Activated naive CD4-positive, alpha-beta T cell treated with anti-CD3 and anti-CD28 coated beads for 36 hours (primary cell): ENCODE results near the gene ITIH2. TPM values are rescaled to one million over a fixed set of nuclear protein-coding genes. Genes with fewer than 3 reads are reported as not detected.
"Not testable (repeated sequence)": the region's sequence is repeated elsewhere in the genome, so short reads cannot be mapped to it uniquely, and the experiment has no call there.

Experiments
- CTCF ChIA-PET: fragments of 350-600 bp; sonication (Branson Sonifier 250); formaldehyde crosslinking; loops from one replicate; lab custom pipeline; 2021; ENCODE audit warnings: antibody characterized with exemption; lab: Charles Lee
- DNase-seq: peaks from one replicate; pipeline ENCODE4 v3.0.0-alpha.2; 2020
- H3K27ac Mint-ChIP-seq: one replicate; pipeline ENCODE4 v1.8.0; 2021; ENCODE audit warnings: mild to moderate bottlenecking, mixed read lengths
- H3K27me3 Mint-ChIP-seq: one replicate; pipeline ENCODE4 v1.8.0; 2021; ENCODE audit warnings: low read depth, mixed read lengths
- H3K36me3 Mint-ChIP-seq: one replicate; pipeline ENCODE4 v1.8.0; 2021; ENCODE audit warnings: low read depth, mixed read lengths
- H3K4me1 Mint-ChIP-seq: one replicate; pipeline ENCODE4 v1.8.0; 2021; ENCODE audit warnings: low read depth, mixed read lengths
- H3K4me3 Mint-ChIP-seq: one replicate; pipeline ENCODE4 v1.8.0; 2021; ENCODE audit warnings: mild to moderate bottlenecking, moderate library complexity, mixed read lengths
- H3K9me3 Mint-ChIP-seq: one replicate; pipeline ENCODE4 v1.8.0; 2021; ENCODE audit warnings: mixed read lengths
- intact Hi-C: fragments of 100-400 bp; cut with micrococcal nuclease; formaldehyde crosslinking; loops from one replicate; pipeline ENCODE4 v1.15.1; 2023
- total RNA-seq, 2 experiments: library from RNA; stranded (reverse); gene quantifications; one replicate each; pipeline ENCODE4 v1.2.3, GENCODE V29; 2021

ITIH2 gene
- total RNA-seq, 2 experiments from 2014 or later: not detected

DNA sequence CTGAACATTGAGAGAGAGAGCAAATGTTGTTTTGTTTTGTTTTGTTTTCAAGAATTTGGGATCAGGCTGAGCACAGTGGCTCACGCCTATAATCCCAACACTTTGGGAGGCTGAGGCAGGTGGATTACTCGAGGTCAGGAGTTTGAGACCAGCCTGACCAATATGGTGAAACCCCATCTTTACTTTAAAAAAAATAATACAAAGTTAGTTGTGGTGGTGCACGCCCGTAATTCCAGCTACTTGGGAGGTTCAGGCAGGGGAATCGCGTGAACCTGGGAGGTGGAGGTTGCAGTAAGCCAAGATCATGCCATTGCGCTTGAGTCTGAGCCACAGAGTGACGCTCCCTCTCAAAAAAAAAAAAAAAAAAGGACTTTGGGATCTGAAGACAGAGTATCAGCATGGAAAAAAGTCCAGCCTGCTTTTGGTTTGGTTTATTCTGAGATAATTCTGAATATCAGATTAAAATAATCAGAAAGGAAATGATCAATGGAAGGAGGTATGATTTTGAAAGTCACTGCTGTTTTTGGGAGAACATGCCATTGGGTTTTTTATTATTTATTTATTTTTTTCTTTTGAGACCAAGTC is 1.9 kb upstream of the ITIH2 start:
- H3K4me3 Mint-ChIP-seq: no peak overlapping the region
- no peak for DNase-seq
- H3K27ac Mint-ChIP-seq: no peak overlapping the region
- H3K36me3 Mint-ChIP-seq: no peaks in the 10 kb centered on the region
- CTCF ChIA-PET: no interaction called here
- peaks cover 24% of the 10 kb centered on the region for H3K27me3 Mint-ChIP-seq
- no peaks in the 10 kb centered on the region for H3K4me1 Mint-ChIP-seq
- intact Hi-C loops: no loop called here
- H3K9me3 Mint-ChIP-seq: no peaks in the 10 kb centered on the region

DNA sequence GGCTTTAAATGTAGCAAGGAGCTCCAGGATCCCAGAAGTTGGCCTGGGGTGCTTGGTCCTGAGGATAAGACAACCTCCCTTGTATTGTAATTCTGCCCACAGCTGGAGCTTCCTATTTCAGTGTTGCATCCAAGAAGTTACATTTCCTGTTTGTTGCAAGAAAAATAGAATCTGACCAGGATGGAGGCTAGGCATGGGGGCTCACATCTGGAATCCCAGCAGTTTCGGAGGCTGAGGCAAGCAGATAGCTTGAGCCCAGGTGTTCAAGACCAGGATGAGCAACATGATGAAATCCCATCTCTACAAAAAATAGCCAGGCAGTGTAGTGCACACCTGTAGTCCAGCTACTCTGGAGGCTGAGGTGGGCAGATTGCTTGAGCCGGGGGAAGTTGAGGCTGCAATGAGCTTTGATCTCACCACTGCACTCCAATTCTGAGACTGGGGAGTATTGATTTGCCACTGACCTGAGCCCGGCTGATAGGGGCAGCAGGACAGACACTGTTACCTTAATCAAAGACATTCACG is 766 bp upstream of the ITIH2 start:
- no peaks in the 10 kb centered on the region for H3K4me1 Mint-ChIP-seq
- CTCF ChIA-PET: no interaction called here
- intact Hi-C loops: no loop called here
- no peak overlapping the region for H3K4me3 Mint-ChIP-seq
- H3K27me3 Mint-ChIP-seq: peaks cover 28% of the 10 kb centered on the region
- H3K36me3 Mint-ChIP-seq: no peaks in the 10 kb centered on the region
- no peak for DNase-seq
- H3K27ac Mint-ChIP-seq: no peak overlapping the region
- no peaks in the 10 kb centered on the region for H3K9me3 Mint-ChIP-seq

DNA sequence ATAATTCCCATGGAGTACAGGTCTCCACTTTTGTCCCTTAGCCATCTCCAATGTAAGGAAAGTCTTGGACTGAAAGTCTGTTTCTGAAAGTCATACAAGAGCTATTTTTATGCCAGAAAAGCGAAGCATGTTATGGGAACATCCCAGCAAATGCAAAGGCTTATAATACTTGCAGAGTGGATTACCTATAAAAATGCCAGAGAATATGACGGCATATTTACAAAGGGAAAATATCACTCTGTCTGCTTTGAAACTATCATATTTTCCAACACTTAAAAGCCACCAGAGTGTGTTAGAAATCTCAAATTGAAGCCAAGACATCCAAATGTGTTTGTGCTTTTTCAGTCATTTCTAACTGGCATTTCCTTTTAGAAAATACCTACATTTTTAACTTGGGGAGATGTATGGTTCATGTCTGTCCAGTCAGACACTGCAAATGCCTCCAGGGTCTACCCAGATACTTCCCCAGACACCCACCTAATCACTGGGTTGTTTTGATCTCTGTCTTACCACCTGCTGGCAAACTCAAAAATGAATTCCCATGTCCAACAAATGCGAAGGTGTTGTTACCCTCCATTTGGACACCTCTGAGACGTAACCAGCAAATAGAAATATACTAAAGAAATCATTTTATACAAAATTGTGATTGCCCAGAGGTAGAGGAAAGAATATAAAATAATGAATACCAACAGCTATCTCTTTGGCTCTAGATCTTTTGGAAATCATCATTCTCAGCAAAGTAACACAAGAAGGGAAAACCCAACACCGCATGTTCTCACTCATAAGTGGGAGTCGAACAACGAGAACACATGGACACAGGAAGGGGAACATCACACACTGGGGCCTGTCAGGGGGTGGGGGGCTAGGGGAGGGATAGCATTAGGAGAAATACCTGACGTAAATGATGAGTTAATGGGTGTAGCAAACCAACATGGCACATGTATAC is 1.2 kb downstream of the ITIH2 start:
- Mint-ChIP-seq H3K27me3 (peaks cover 28% of the 10 kb centered on the region), H3K9me3 (no peaks in the 10 kb centered on the region), H3K27ac (no peak overlapping the region), H3K4me3 (no peak overlapping the region), H3K36me3 (no peaks in the 10 kb centered on the region), H3K4me1 (no peaks in the 10 kb centered on the region)
- CTCF ChIA-PET: no interaction called here
- intact Hi-C loops: no loop called here
- no peak for DNase-seq

DNA sequence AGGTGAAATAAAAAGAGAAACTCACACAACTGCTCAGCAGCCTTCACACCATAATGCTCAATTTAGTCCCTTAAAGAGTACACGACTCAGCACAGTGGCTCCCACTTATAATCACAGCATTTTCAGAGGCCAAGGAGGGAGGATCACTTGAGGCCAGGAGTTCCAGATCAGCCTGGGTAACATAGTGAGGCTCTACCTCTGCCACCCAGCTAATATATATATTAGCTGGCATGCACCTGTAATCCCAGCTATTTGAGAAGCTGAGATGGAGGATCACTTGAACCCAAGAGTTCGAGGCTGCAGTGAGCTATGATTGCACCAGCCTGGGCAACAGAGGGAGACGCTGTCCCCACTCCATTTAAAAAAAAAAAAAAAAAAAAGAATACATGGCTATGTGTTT is 2.2 kb downstream of the ITIH2 start:
- intact Hi-C loops: no loop called here
- no peak for DNase-seq
- CTCF ChIA-PET: no interaction called here
- H3K9me3 Mint-ChIP-seq: no peaks in the 10 kb centered on the region
- no peak overlapping the region for H3K27ac Mint-ChIP-seq
- no peaks in the 10 kb centered on the region for H3K36me3 Mint-ChIP-seq
- H3K4me3 Mint-ChIP-seq: no peak overlapping the region
- H3K27me3 Mint-ChIP-seq: peaks cover 28% of the 10 kb centered on the region
- no peaks in the 10 kb centered on the region for H3K4me1 Mint-ChIP-seq

DNA sequence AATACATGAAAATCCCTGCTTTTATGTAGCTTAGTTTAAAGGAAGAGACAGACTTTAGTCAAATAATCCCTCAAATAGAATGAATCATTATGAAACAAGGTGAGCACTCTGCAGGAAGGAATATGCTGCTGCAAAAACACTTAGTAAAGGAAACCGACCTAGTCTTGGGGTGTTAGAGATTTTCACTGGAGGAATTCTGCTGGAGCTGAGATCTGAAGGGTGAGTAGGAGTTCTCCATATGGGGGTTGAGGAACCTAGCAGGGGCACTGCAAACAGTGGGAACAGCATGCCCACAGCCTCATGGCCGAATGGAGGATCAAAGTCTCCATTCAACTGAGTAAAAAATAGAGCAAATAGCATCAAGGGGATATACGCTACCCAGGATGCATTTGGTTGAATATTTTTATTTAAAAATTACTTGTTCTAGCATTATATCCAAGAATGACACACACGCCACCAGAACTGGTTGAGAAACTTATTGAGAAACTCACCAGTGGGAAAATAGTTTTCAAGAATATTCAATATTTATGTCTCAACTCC is 3.5 kb downstream of the ITIH2 start:
- H3K27ac Mint-ChIP-seq: no peak overlapping the region
- H3K4me1 Mint-ChIP-seq: no peaks in the 10 kb centered on the region
- H3K36me3 Mint-ChIP-seq: no peaks in the 10 kb centered on the region
- H3K27me3 Mint-ChIP-seq: peaks cover 27% of the 10 kb centered on the region
- no peaks in the 10 kb centered on the region for H3K9me3 Mint-ChIP-seq
- intact Hi-C loops: no loop called here
- no peak overlapping the region for H3K4me3 Mint-ChIP-seq
- DNase-seq: no peak
- CTCF ChIA-PET: no interaction called here

DNA sequence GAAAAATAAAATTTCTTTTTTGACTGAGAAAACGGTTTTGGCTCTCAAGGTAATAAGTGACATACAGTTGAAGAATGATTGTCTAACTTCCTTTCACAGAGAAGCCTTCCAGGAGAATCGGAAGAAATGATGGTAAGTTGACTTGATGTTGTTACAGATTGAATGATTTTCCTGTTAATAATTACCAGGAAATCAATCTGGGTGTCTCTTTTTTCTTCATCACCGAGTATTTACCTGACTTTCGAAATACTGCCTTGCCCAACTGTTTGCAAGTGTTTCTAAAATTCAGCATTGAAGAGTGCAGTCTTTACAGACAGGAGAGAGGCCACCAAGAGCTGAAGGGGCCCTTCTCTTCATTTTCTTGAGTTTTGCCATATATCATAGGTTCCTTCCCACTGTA is 4.0 kb downstream of the ITIH2 start:
- Mint-ChIP-seq H3K27me3 (peaks cover 27% of the 10 kb centered on the region), H3K27ac (no peak overlapping the region), H3K4me3 (no peak overlapping the region), H3K9me3 (no peaks in the 10 kb centered on the region), H3K36me3 (no peaks in the 10 kb centered on the region), H3K4me1 (no peaks in the 10 kb centered on the region)
- CTCF ChIA-PET: no interaction called here
- intact Hi-C loops: no loop called here
- no peak for DNase-seq

DNA sequence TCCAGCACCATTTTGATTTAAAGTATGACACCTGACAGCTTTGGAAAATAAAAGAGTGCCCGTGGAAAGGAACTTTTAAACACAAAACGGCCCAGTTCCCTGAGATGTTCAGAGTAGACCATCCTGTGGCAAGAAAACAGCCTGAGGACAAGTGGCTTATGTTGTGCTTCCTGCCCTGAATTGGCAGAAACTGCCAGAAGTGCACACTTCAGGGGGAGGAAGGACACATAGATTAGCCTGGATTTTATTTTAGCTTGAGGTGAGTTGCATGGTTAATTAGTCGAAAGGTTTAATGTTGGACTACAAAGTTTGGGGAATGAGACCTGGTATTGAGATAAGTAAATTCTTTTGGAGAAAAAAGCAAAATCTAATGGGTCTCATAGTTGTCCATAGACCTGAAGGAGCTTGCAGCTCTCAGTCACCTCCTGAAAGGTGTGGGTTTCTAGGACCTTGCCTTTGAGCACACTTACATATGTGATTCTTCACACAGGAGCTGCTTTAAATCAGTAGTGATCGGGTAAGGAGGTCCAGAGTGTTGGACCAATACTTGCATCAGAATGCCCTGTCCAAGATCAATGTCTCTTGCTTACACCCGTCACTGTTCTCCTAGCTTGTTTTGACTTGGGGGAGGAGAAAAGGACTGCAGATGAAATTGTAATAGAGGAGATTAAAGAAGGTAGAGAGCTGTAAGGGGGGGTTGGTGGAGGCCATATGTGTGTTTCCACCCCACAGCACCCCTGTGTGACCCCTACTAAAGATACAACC is 4.9 kb downstream of the ITIH2 start:
- CTCF ChIA-PET: interaction anchor here (1.5 kb wide), 1 partner anchor 183 kb away, joined by 3 read pairs; no protein-coding TSS in a partner anchor
- Mint-ChIP-seq H3K4me1 (no peaks in the 10 kb centered on the region), H3K27me3 (peaks cover 20% of the 10 kb centered on the region), H3K9me3 (no peaks in the 10 kb centered on the region), H3K27ac (no peak overlapping the region), H3K4me3 (no peak overlapping the region), H3K36me3 (no peaks in the 10 kb centered on the region)
- intact Hi-C loops: no loop called here
- DNase-seq: no peak

DNA sequence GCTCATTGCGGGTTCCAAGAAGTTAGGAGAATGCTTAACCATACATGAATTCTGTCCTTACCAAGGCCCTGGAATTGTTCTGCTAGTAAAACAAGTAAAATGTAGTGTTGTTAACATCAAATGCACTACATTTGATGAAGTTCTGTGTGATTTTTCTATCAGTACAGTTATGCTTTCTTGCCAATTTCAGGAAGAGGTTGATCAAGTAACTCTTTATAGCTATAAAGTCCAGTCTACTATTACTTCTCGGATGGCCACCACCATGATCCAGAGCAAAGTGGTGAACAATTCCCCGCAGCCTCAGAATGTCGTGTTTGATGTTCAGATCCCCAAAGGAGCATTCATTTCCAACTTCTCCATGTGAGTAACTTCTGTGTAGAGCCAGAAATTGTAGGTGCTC is 5.7 kb downstream of the ITIH2 start:
- Mint-ChIP-seq H3K4me1 (no peaks in the 10 kb centered on the region), H3K4me3 (no peak overlapping the region), H3K27ac (no peak overlapping the region), H3K27me3 (peaks cover 13% of the 10 kb centered on the region), H3K9me3 (no peaks in the 10 kb centered on the region), H3K36me3 (no peaks in the 10 kb centered on the region)
- CTCF ChIA-PET: interaction anchor here (1.5 kb wide), 1 partner anchor 183 kb away, joined by 3 read pairs; no protein-coding TSS in a partner anchor
- intact Hi-C loops: no loop called here
- no peak for DNase-seq

DNA sequence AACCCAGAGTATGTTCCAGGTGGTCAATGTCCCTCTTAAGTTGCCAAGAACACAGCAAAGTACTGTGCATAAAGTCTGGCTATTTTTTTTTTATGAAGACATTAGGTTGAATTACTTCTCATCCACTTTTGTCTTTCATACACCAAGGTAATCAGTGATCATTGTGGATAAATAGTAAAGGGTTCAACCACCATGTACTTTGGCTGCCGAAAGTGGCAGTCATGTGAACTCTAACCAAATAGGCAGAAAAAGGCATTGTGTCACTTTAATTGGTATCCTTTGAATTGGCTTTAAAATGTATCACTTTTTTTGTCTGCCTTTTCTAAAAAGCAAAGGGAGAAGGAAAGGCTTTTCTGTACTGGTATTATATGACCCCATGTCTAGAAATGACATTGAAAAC is 7.3 kb downstream of the ITIH2 start:
- Mint-ChIP-seq H3K27me3 (peaks cover 10% of the 10 kb centered on the region), H3K4me1 (no peaks in the 10 kb centered on the region), H3K27ac (no peak overlapping the region), H3K4me3 (no peak overlapping the region), H3K9me3 (no peaks in the 10 kb centered on the region), H3K36me3 (no peaks in the 10 kb centered on the region)
- DNase-seq: no peak
- CTCF ChIA-PET: no interaction called here
- intact Hi-C loops: no loop called here

DNA sequence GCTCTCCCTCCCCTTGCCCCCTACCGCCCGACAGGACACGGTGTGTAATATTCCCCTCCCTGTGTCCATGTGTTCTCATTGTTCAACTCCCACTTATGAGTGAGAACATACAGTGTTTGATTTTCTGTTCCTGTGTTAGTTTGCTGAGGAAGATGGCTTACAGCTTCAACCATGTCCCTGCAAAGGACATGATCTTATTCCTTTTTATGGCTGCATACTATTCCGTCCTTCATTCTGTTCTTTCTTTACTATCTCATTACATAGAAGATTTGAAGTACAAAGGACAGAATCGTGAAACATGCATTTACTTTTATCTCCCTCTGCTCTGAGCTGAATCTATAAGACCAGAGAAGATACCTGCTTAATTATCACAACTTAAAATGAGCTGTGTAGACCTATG is 8.0 kb downstream of the ITIH2 start:
- H3K4me3 Mint-ChIP-seq, H3K36me3 Mint-ChIP-seq, CTCF ChIA-PET, H3K4me1 Mint-ChIP-seq, intact Hi-C loops, H3K27ac Mint-ChIP-seq, H3K9me3 Mint-ChIP-seq, DNase-seq, H3K27me3 Mint-ChIP-seq: not testable (repeated sequence)

DNA sequence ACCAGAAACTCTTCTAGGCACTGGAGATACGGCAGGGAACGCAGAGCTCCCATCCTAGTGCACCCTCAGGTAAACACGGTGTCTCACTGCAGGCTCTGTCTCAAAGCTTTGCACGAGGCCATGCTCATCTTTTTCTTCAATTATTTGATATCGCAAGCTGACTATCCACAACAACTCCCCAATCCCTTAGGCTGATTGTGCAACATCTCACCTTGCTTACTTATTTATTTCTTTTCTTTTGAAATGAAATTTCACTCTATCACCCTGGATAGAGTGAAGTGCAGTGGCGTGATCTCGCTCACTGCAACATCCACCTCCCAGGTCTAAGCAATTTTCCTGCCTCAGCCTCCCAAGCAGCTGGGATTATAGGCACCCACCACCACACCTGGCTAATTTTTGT is 12.4 kb downstream of the ITIH2 start:
- peaks cover 5% of the 10 kb centered on the region for H3K27me3 Mint-ChIP-seq
- no peak for DNase-seq

DNA sequence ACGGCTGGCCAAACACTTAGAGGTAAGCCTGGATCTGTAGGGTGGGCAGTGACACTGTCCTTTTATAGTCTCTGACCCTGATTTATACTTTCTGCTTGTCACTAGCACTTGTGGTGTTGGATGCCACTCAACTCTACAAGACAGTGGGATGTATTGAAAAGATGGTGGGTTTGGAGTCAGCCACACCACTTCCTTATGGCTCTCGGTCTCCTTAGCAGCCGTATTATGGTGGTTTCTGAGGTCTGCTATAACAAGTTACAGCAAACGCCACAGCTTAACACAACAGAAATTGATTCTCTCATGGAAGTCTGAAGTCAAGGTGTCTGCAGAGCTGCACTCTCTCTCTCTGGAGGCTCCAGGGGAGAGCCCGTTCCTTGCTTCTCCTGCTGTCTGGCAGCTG is 14.7 kb downstream of the ITIH2 start:
- Mint-ChIP-seq H3K27me3 (peaks cover 2% of the 10 kb centered on the region), H3K4me3 (no peak overlapping the region), H3K36me3 (no peaks in the 10 kb centered on the region), H3K27ac (no peak overlapping the region), H3K9me3 (no peaks in the 10 kb centered on the region), H3K4me1 (no peaks in the 10 kb centered on the region)
- DNase-seq: no peak
- CTCF ChIA-PET: interaction anchor here (1.4 kb wide), 1 partner anchor 31 kb away, joined by 3 read pairs; no protein-coding TSS in a partner anchor
- intact Hi-C loops: no loop called here

More for the DNA sequence above, 12.4 kb downstream of the ITIH2 start:
- H3K4me1 Mint-ChIP-seq: no peaks in the 10 kb centered on the region
- no peak overlapping the region for H3K4me3 Mint-ChIP-seq
- CTCF ChIA-PET: interaction anchor here (1.1 kb wide), 1 partner anchor 190 kb away, joined by 3 read pairs; no protein-coding TSS in a partner anchor
- H3K27ac Mint-ChIP-seq: no peak overlapping the region
- H3K36me3 Mint-ChIP-seq: no peaks in the 10 kb centered on the region
- intact Hi-C loops: no loop called here
- H3K9me3 Mint-ChIP-seq: no peaks in the 10 kb centered on the region
